ENCODE measurements around the gene TRIM42. TPM values are rescaled to one million over a fixed set of nuclear protein-coding genes. Genes with fewer than 3 reads are reported as not detected.

Gene TRIM42
- polyA plus RNA-seq (2013, experiment 1 of 2) = not detected
- not detected for polyA plus RNA-seq (2013, experiment 2 of 2)

- H4K91ac ChIP-seq (ENCODE audit: low read depth, low read length, poor library complexity) = no peak within 1 kb of the TSS
- H3K9ac ChIP-seq (ENCODE audit: low read depth, low read length, poor library complexity) = no peak within 1 kb of the TSS
- no peaks in the 10 kb centered on the region for H3K9me3 ChIP-seq (replicated peaks in 1 of 2; ENCODE audit: control insufficient read depth in 2 of 2, insufficient read depth in 1 of 2, low read depth in 1 of 2, low read length in 2 of 2)
- no peak within 1 kb of the TSS for H3K27ac ChIP-seq (replicated peaks; ENCODE audit: low read length)
- H2BK5ac ChIP-seq (ENCODE audit: low read length) = no peak within 1 kb of the TSS
- no peaks in the 10 kb centered on the region for H3K27me3 ChIP-seq (ENCODE audit: control insufficient read depth in 3 of 3, insufficient read depth in 3 of 3, low read depth in 1 of 3, low read length in 3 of 3)
- no peak within 1 kb of the TSS for H2AK5ac ChIP-seq (ENCODE audit: low read depth, low read length)
- WGBS, 2 donors (ENCODE audit: extremely low coverage in 2 of 2, insufficient read length in 2 of 2, insufficient replicate concordance in 1 of 2) = no CpG with 5 or more reads among the region's 2 CpGs
- H3K18ac ChIP-seq (ENCODE audit: low read length) = no peak within 1 kb of the TSS
- no peaks in the 10 kb centered on the region for H3K4me1 ChIP-seq (ENCODE audit: control insufficient read depth in 2 of 2, insufficient read depth in 1 of 2, low read depth in 1 of 2, low read length in 2 of 2)
- H3K14ac ChIP-seq (ENCODE audit: low read length) = no peak within 1 kb of the TSS
- peak within 1 kb of the TSS; percentile 15 for H2BK15ac ChIP-seq (ENCODE audit: low read length)
- H2BK12ac ChIP-seq (ENCODE audit: low read length) = peak within 1 kb of the TSS; percentile 16
- no peaks in the 10 kb centered on the region for H3K36me3 ChIP-seq (replicated peaks in 1 of 2; ENCODE audit: control insufficient read depth in 2 of 2, insufficient read depth in 2 of 2, low read length in 2 of 2)
- H3K4me2 ChIP-seq (ENCODE audit: insufficient read depth, low read length, poor library complexity, severe bottlenecking) = no peak within 1 kb of the TSS
- peak within 1 kb of the TSS; percentile 48 for H4K8ac ChIP-seq (ENCODE audit: low read depth, low read length)
- H3K4me3 ChIP-seq (ENCODE audit: low read length in 2 of 2) = peak within 1 kb of the TSS in 1 of 2 donors; percentile 5
- no peaks in the 10 kb centered on the region for H3K79me1 ChIP-seq (ENCODE audit: low read depth, low read length)
- H2AFZ ChIP-seq (ENCODE audit: low read length) = no peak within 1 kb of the TSS
- H2BK120ac ChIP-seq (ENCODE audit: low read depth, low read length) = no peak within 1 kb of the TSS
- no peak for DNase-seq (ENCODE audit: low spot score)
- no peak within 1 kb of the TSS for H3K23ac ChIP-seq (ENCODE audit: low read depth, low read length, poor library complexity)
- H3K4ac ChIP-seq (ENCODE audit: low read length) = no peak within 1 kb of the TSS
Measured at GRCh38 chr3:140677764-140678163, at the start of gene TRIM42. TSS of gene TRIM42 (plus strand) at chr3:140678064. CDS start at chr3:140678230, 166 bp downstream.

- no peak overlapping the region for H3K23ac ChIP-seq (ENCODE audit: low read depth, low read length, poor library complexity)
- no peak overlapping the region for H2BK15ac ChIP-seq (ENCODE audit: low read length)
- H3K4me2 ChIP-seq (ENCODE audit: insufficient read depth, low read length, poor library complexity, severe bottlenecking) = no peak overlapping the region
- H3K27me3 ChIP-seq (ENCODE audit: control insufficient read depth in 3 of 3, insufficient read depth in 3 of 3, low read depth in 1 of 3, low read length in 3 of 3) = no peaks in the 10 kb centered on the region
- H2AFZ ChIP-seq (ENCODE audit: low read length) = no peak overlapping the region
- H2AK5ac ChIP-seq (ENCODE audit: low read depth, low read length) = no peak overlapping the region
- H2BK5ac ChIP-seq (ENCODE audit: low read length) = no peak overlapping the region
- DNase-seq (ENCODE audit: low spot score) = no peak
- no peaks in the 10 kb centered on the region for H3K4me1 ChIP-seq (ENCODE audit: control insufficient read depth in 2 of 2, insufficient read depth in 1 of 2, low read depth in 1 of 2, low read length in 2 of 2)
- no peaks in the 10 kb centered on the region for H3K36me3 ChIP-seq (replicated peaks in 1 of 2; ENCODE audit: control insufficient read depth in 2 of 2, insufficient read depth in 2 of 2, low read length in 2 of 2)
- no peak overlapping the region for H2BK12ac ChIP-seq (ENCODE audit: low read length)
- no peak overlapping the region for H2BK120ac ChIP-seq (ENCODE audit: low read depth, low read length)
- H3K27ac ChIP-seq (replicated peaks; ENCODE audit: low read length) = no peak overlapping the region
- no peak overlapping the region for H3K4ac ChIP-seq (ENCODE audit: low read length)
- no peak overlapping the region for H3K9ac ChIP-seq (ENCODE audit: low read depth, low read length, poor library complexity)
- no peak overlapping the region for H3K18ac ChIP-seq (ENCODE audit: low read length)
- H4K8ac ChIP-seq (ENCODE audit: low read depth, low read length) = no peak overlapping the region
- no CpG with 5 or more reads among the region's 4 CpGs for WGBS, 2 donors (ENCODE audit: extremely low coverage in 2 of 2, insufficient read length in 2 of 2, insufficient replicate concordance in 1 of 2)
- H4K91ac ChIP-seq (ENCODE audit: low read depth, low read length, poor library complexity) = no peak overlapping the region
- H3K79me1 ChIP-seq (ENCODE audit: low read depth, low read length) = no peaks in the 10 kb centered on the region
- no peak overlapping the region for H3K4me3 ChIP-seq (ENCODE audit: low read length in 2 of 2)
- no peaks in the 10 kb centered on the region for H3K9me3 ChIP-seq (replicated peaks in 1 of 2; ENCODE audit: control insufficient read depth in 2 of 2, insufficient read depth in 1 of 2, low read depth in 1 of 2, low read length in 2 of 2)
- H3K14ac ChIP-seq (ENCODE audit: low read length) = no peak overlapping the region
Measured at GRCh38 chr3:140628606-140629005, 49.3 kb upstream of the TRIM42 start.

GRCh38 chr3:140629357-140630137, 48.3 kb upstream of the TRIM42 start:
- H3K4me2 ChIP-seq (ENCODE audit: insufficient read depth, low read length, poor library complexity, severe bottlenecking) = no peak overlapping the region
- H3K9me3 ChIP-seq (replicated peaks in 1 of 2; ENCODE audit: control insufficient read depth in 2 of 2, insufficient read depth in 1 of 2, low read depth in 1 of 2, low read length in 2 of 2) = no peaks in the 10 kb centered on the region
- no peak overlapping the region for H2BK120ac ChIP-seq (ENCODE audit: low read depth, low read length)
- H2BK12ac ChIP-seq (ENCODE audit: low read length) = no peak overlapping the region
- H2BK15ac ChIP-seq (ENCODE audit: low read length) = no peak overlapping the region
- H3K18ac ChIP-seq (ENCODE audit: low read length) = no peak overlapping the region
- no peak overlapping the region for H3K27ac ChIP-seq (replicated peaks; ENCODE audit: low read length)
- H2BK5ac ChIP-seq (ENCODE audit: low read length) = no peak overlapping the region
- no peak for DNase-seq (ENCODE audit: low spot score)
- no peaks in the 10 kb centered on the region for H3K4me1 ChIP-seq (ENCODE audit: control insufficient read depth in 2 of 2, insufficient read depth in 1 of 2, low read depth in 1 of 2, low read length in 2 of 2)
- no peak overlapping the region for H2AFZ ChIP-seq (ENCODE audit: low read length)
- H4K91ac ChIP-seq (ENCODE audit: low read depth, low read length, poor library complexity) = no peak overlapping the region
- H3K14ac ChIP-seq (ENCODE audit: low read length) = no peak overlapping the region
- H3K27me3 ChIP-seq (ENCODE audit: control insufficient read depth in 3 of 3, insufficient read depth in 3 of 3, low read depth in 1 of 3, low read length in 3 of 3) = no peaks in the 10 kb centered on the region
- H3K4me3 ChIP-seq (ENCODE audit: low read length in 2 of 2) = no peak overlapping the region
- H3K9ac ChIP-seq (ENCODE audit: low read depth, low read length, poor library complexity) = no peak overlapping the region
- H4K8ac ChIP-seq (ENCODE audit: low read depth, low read length) = no peak overlapping the region
- H3K23ac ChIP-seq (ENCODE audit: low read depth, low read length, poor library complexity) = no peak overlapping the region
- no CpG with 5 or more reads among the region's 3 CpGs for WGBS, 2 donors (ENCODE audit: extremely low coverage in 2 of 2, insufficient read length in 2 of 2, insufficient replicate concordance in 1 of 2)
- no peak overlapping the region for H3K4ac ChIP-seq (ENCODE audit: low read length)
- no peaks in the 10 kb centered on the region for H3K36me3 ChIP-seq (replicated peaks in 1 of 2; ENCODE audit: control insufficient read depth in 2 of 2, insufficient read depth in 2 of 2, low read length in 2 of 2)
- no peak overlapping the region for H2AK5ac ChIP-seq (ENCODE audit: low read depth, low read length)
- H3K79me1 ChIP-seq (ENCODE audit: low read depth, low read length) = no peaks in the 10 kb centered on the region

GRCh38 chr3:140630366-140630765, 47.5 kb upstream of the TRIM42 start:
- Histone ChIP-seq H3K27ac (replicated peaks; ENCODE audit: low read length) (no peak overlapping the region), H3K9me3 (replicated peaks in 1 of 2; ENCODE audit: control insufficient read depth in 2 of 2, insufficient read depth in 1 of 2, low read depth in 1 of 2, low read length in 2 of 2) (no peaks in the 10 kb centered on the region), H4K8ac (ENCODE audit: low read depth, low read length) (no peak overlapping the region), H3K9ac (ENCODE audit: low read depth, low read length, poor library complexity) (no peak overlapping the region), H2BK5ac (ENCODE audit: low read length) (no peak overlapping the region), H3K4me3 (ENCODE audit: low read length in 2 of 2) (no peak overlapping the region), H3K23ac (ENCODE audit: low read depth, low read length, poor library complexity) (no peak overlapping the region), H3K14ac (ENCODE audit: low read length) (no peak overlapping the region), H3K36me3 (replicated peaks in 1 of 2; ENCODE audit: control insufficient read depth in 2 of 2, insufficient read depth in 2 of 2, low read length in 2 of 2) (no peaks in the 10 kb centered on the region), H3K27me3 (ENCODE audit: control insufficient read depth in 3 of 3, insufficient read depth in 3 of 3, low read depth in 1 of 3, low read length in 3 of 3) (no peaks in the 10 kb centered on the region), H4K91ac (ENCODE audit: low read depth, low read length, poor library complexity) (no peak overlapping the region), H2AFZ (ENCODE audit: low read length) (no peak overlapping the region), H3K79me1 (ENCODE audit: low read depth, low read length) (no peaks in the 10 kb centered on the region), H3K18ac (ENCODE audit: low read length) (no peak overlapping the region), H2BK12ac (ENCODE audit: low read length) (no peak overlapping the region), H3K4me2 (ENCODE audit: insufficient read depth, low read length, poor library complexity, severe bottlenecking) (no peak overlapping the region), H2AK5ac (ENCODE audit: low read depth, low read length) (no peak overlapping the region), H2BK15ac (ENCODE audit: low read length) (no peak overlapping the region), H2BK120ac (ENCODE audit: low read depth, low read length) (no peak overlapping the region), H3K4me1 (ENCODE audit: control insufficient read depth in 2 of 2, insufficient read depth in 1 of 2, low read depth in 1 of 2, low read length in 2 of 2) (no peaks in the 10 kb centered on the region), H3K4ac (ENCODE audit: low read length) (no peak overlapping the region)
- DNase-seq (ENCODE audit: low spot score) = no peak
- WGBS, 2 donors (ENCODE audit: extremely low coverage in 2 of 2, insufficient read length in 2 of 2, insufficient replicate concordance in 1 of 2) = no CpG with 5 or more reads among the region's 5 CpGs
